ENCODE results near the gene HK3. TPM values are rescaled to one million over a fixed set of nuclear protein-coding genes. Genes with fewer than 3 reads are reported as not detected.

Gene HK3
- total RNA-seq, 1 experiment from 2014 or later, result 1.5 TPM

DNA sequence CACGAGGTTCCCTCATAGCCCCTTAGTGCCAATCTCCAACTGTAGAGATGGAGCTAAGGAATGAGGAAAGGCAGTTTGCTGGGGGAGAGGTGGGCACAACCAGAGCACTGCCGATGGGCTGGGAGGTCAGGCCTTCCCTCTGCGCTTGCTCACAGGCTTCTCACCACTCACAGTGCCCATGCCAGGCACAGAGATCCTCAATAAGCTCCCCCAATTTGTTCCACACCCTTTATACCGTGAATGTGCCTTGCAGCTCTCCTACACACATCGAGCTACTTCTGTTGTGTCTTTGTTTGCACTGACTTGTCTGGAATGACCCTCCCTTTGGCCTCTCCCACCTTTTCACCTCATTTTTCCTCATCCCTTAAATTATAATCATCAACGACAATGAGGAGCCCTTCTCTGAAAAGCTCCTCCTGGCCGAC lies 1.6 kb upstream of the HK3 start:
- no TSS peak for BruUV-seq (replicated peaks)
- no peaks in the 10 kb centered on the region for H3K9me3 Mint-ChIP-seq (ENCODE audit: low read depth, unreplicated experiment)
- H3K27me3 Mint-ChIP-seq (ENCODE audit: unreplicated experiment), result no peaks in the 10 kb centered on the region
- H3K4me1 Mint-ChIP-seq (ENCODE audit: low read depth, unreplicated experiment), result peaks cover 37% of the 10 kb centered on the region
- TF ChIP-seq CTCF (IDR thresholded peaks at IDR 0.05; ENCODE audit: unreplicated experiment), result no peak
- no peak overlapping the region for H3K4me3 Mint-ChIP-seq (ENCODE audit: low read depth, unreplicated experiment)
- H3K36me3 Mint-ChIP-seq (ENCODE audit: insufficient read depth, unreplicated experiment), result peaks cover 9% of the 10 kb centered on the region
- CTCF ChIA-PET, result interaction anchor here (1.2 to 1.5 kb wide), 2 partner anchors 9 to 240 kb away, joined by 4 to 6 read pairs; no protein-coding TSS in a partner anchor
- intact Hi-C loops (cut with micrococcal nuclease; ENCODE audit: unreplicated experiment), result loop anchor here (5.0 kb wide), 2 partner anchors 78 to 238 kb away; no protein-coding TSS in a partner anchor
- DNase-seq, result no peak
- no peak overlapping the region for H3K27ac Mint-ChIP-seq (ENCODE audit: unreplicated experiment)

DNA sequence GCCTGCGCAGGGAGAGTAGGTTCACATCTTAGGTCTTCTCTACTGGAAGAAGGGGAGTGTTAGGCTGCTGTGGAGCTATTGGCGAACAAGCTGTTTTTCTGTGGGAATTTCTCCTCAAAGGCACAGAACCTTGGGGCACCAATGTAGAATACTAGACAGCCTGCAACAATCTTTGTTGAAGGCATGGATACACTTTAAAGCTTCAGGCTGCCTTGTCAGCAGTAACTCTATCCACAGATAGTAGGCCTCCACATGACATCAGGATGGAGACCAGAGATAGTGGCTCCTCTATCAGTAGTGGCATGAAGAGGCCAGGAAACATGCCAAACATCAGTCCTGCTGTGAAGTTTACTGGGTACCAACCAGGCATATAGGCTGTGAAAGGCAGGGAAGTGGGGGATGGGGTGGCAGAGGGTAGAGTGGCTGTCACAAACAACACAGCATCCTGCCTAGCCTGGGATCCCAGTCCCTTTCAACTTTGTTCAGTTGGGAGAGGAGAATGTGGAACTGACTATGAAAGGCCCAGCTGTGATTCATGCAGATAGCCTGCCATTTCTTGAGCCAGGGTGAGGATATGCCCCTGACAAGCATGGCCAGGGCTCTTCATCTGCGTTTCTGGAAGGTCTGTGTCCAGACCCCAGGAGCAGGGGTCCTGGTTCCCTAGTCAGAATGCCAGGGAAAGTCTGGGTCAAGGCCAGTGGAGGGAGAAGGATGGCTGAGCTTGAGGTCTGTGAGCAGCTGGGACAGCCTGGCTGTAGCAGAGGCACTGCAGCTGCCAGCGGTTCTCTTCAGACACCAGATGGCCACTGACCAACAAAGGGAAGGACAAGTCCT lies 1.0 kb upstream of the HK3 start:
- no peaks in the 10 kb centered on the region for H3K27me3 Mint-ChIP-seq (ENCODE audit: unreplicated experiment)
- no peak overlapping the region for H3K27ac Mint-ChIP-seq (ENCODE audit: unreplicated experiment)
- no peak overlapping the region for H3K4me3 Mint-ChIP-seq (ENCODE audit: low read depth, unreplicated experiment)
- intact Hi-C loops (cut with micrococcal nuclease; ENCODE audit: unreplicated experiment), result loop anchor here (5.0 kb wide), 2 partner anchors 78 to 238 kb away; no protein-coding TSS in a partner anchor
- DNase-seq, result no peak
- CTCF ChIA-PET, result interaction anchor here (1.2 to 1.5 kb wide), 2 partner anchors 10 to 239 kb away, joined by 4 to 6 read pairs; no protein-coding TSS in a partner anchor
- no peak for TF ChIP-seq CTCF (IDR thresholded peaks at IDR 0.05; ENCODE audit: unreplicated experiment)
- BruUV-seq (replicated peaks), result no TSS peak
- H3K36me3 Mint-ChIP-seq (ENCODE audit: insufficient read depth, unreplicated experiment), result peaks cover 6% of the 10 kb centered on the region
- peaks cover 30% of the 10 kb centered on the region for H3K4me1 Mint-ChIP-seq (ENCODE audit: low read depth, unreplicated experiment)
- H3K9me3 Mint-ChIP-seq (ENCODE audit: low read depth, unreplicated experiment), result no peaks in the 10 kb centered on the region

DNA sequence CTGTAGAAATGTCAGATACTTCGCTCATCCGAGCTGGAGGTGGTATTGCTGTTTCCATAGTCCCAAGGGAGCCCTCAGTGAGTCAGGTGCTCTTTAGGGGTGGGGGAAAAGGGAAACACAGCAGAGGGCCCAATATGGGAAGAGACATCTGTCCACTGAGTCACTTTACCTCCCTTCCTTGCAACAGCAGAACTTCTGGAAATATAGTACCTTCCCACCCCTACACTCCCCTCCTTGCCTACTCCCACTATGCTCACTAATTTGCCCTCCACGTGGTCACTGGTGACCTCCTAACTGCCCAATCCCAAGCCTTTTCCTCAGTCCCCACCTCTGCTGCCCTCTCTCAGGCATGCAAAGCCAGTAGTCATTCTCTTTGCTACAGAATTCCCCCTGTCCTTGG lies 1.9 kb downstream of the HK3 start:
- Mint-ChIP-seq H3K27ac (ENCODE audit: unreplicated experiment) (no peak overlapping the region), H3K27me3 (ENCODE audit: unreplicated experiment) (peaks cover 18% of the 10 kb centered on the region), H3K36me3 (ENCODE audit: insufficient read depth, unreplicated experiment) (no peaks in the 10 kb centered on the region), H3K4me1 (ENCODE audit: low read depth, unreplicated experiment) (peaks cover 7% of the 10 kb centered on the region), H3K4me3 (ENCODE audit: low read depth, unreplicated experiment) (no peak overlapping the region), H3K9me3 (ENCODE audit: low read depth, unreplicated experiment) (no peaks in the 10 kb centered on the region)
- no peak for DNase-seq
- CTCF ChIA-PET, result no interaction called here
- intact Hi-C loops (cut with micrococcal nuclease; ENCODE audit: unreplicated experiment), result no loop called here
- no peak for TF ChIP-seq CTCF (IDR thresholded peaks at IDR 0.05; ENCODE audit: unreplicated experiment)
- BruUV-seq (replicated peaks), result no TSS peak

GRCh38 chr5:176895831-176896230 lies 3.3 kb downstream of the HK3 start:
- H3K9me3 Mint-ChIP-seq (ENCODE audit: low read depth, unreplicated experiment), result no peaks in the 10 kb centered on the region

More at GRCh38 chr5:176895831-176896230, 3.3 kb downstream of the HK3 start:
- DNase-seq, result no peak
- Mint-ChIP-seq H3K4me3 (ENCODE audit: low read depth, unreplicated experiment) (no peak overlapping the region), H3K36me3 (ENCODE audit: insufficient read depth, unreplicated experiment) (no peaks in the 10 kb centered on the region), H3K27ac (ENCODE audit: unreplicated experiment) (no peak overlapping the region), H3K4me1 (ENCODE audit: low read depth, unreplicated experiment) (peaks cover 7% of the 10 kb centered on the region), H3K27me3 (ENCODE audit: unreplicated experiment) (peaks cover 33% of the 10 kb centered on the region)
- TF ChIP-seq CTCF (IDR thresholded peaks at IDR 0.05; ENCODE audit: unreplicated experiment), result no peak
- intact Hi-C loops (cut with micrococcal nuclease; ENCODE audit: unreplicated experiment), result no loop called here
- CTCF ChIA-PET, result interaction anchor here (1.2 kb wide), 1 partner anchor 10 kb away, joined by 4 read pairs; no protein-coding TSS in a partner anchor
- BruUV-seq (replicated peaks), result no TSS peak

Data from Calu3 (cell line).